ENCODE data around the gene RAB23. TPM values are rescaled to one million over a fixed set of nuclear protein-coding genes. Genes with fewer than 3 reads are reported as not detected.

RAB23 gene
- total and polyA plus RNA-seq, 9 of the 15 experiments (the other 6 are each of a cell fraction or from before 2014, with no cell fraction given), result 3.4 to 18.0 (median 9.4) TPM

- no peak for TF ChIP-seq ZNF253 (CRISPR knock-in tag; conservative IDR thresholded peaks at IDR 0.05)
- no peak for TF ChIP-seq ZNF318 (IDR thresholded peaks at IDR 0.05; ENCODE audit: borderline replicate concordance in 1 of 2, low read depth in 1 of 2)
- 0 out of 2 replicates have a peak, but pooled peaks have one; percentile 1 for TF ChIP-seq ERF (CRISPR knock-in tag; IDR thresholded peaks at IDR 0.05)
- TF ChIP-seq HBP1 (CRISPR knock-in tag; IDR thresholded peaks at IDR 0.05), result 0 out of 2 replicates have a peak, but pooled peaks have one; percentile 5
- no peak; the same call in 1 of the 2 replicates for TF ChIP-seq CEBPB (tag; IDR thresholded peaks at IDR 0.05)
- TF ChIP-seq SUPT5H (IDR thresholded peaks at IDR 0.05), result peak; percentile 93
- no peak for TF ChIP-seq ZNF232 (CRISPR knock-in tag; IDR thresholded peaks at IDR 0.05)
- TF ChIP-seq SMAD2 (IDR thresholded peaks at IDR 0.05; ENCODE audit: low read depth, low read length), result no peak
- TF ChIP-seq GTF2F1 (IDR thresholded peaks at IDR 0.05; ENCODE audit: low read depth, low read length), result peak; percentile 62
- TF ChIP-seq ZBTB12 (CRISPR knock-in tag; IDR thresholded peaks at IDR 0.05), result peak; percentile 56; the same call in 1 of the 2 replicates
- no peak for TF ChIP-seq KDM2B (CRISPR knock-in tag; IDR thresholded peaks at IDR 0.05)
- no peak for TF ChIP-seq HMG20B (CRISPR knock-in tag; IDR thresholded peaks at IDR 0.05)
- TF ChIP-seq ZNF707 (CRISPR knock-in tag; conservative IDR thresholded peaks at IDR 0.05), result no peak
- TF ChIP-seq ZNF740 (CRISPR knock-in tag; IDR thresholded peaks at IDR 0.05), result peak; percentile 86
- no peak; a peak in 1 of 4 replicates for TF ChIP-seq ZNF740 (tag; IDR thresholded peaks at IDR 0.05)
Measured at GRCh38 chr6:57172136-57173055, 49.7 kb downstream of the RAB23 start, which contains the start of gene BAG2 (continued).

All from K562 (cell line).